Stimulated activated CD8-positive, alpha-beta memory T cell treated with anti-CD3 and anti-CD28 coated beads, Interleukin-4, amount 100 ng/mL, for 48 hours (primary cell): ENCODE results near the gene COPZ1.

Source experiments
- DNase-seq: peaks from one replicate; pipeline ENCODE4 v3.0.0-alpha.2; 2020

COPZ1 gene

DNA sequence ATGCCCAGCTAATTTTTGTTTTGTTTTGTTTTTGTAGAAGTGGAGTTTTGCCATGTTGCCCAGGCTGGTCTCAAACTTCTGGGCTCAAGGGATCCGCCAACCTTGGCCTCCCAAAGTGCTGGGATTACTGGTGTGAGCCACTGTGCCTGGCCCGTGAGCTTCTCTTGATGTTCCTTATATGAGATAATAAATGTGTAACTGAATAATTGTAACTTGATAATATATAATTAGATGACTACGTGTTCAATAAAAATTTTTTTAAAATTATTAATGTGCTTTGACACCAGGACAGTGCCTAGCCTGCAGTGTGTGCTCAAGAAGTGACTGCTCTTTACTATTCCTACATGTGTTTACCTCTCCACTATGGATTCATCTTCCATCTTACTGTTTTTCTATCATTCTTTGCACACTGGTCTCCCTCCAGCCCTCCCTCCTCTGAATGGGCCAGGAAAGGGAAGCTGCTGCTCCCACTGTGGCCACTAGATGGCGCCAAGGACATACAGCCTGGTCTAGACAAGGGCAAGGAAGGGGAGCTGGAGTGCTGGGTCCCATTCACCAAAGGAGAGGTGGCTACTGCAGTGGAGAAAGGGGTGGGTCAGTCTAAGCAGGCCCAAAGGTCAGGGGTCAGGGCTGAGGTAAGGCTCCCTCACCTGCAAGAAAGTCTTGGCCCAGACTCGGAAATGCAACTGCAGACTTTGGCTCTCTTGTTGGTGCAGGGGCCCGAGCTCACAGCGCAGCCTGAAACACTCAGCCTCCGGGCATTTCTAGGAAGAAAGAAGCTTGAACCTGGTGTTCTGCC is 74.3 kb downstream of the COPZ1 start:
- peak; percentile 94 for DNase-seq

DNA sequence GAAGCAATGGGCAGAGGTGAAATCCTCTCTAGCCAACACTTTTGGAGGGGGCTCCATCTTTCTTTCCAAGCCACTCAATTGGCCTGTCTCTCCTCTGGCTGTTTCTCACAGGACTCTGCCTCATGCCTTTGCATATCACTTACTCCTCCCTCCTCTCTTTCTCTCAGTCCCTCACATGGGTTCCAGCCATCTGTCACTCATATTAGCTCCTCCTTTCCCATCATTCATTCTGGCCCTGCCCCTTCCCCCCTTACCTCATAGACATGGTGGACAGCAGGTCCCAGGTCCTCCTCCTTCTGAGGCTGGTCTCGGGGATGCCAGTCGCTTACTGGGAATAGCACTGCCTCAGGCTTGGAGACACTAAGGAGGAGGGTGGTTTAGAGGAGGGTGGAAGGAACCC is 76.2 kb downstream of the COPZ1 start:
- DNase-seq, result no peak
